Subcutaneous adipose tissue (tissue), 4 donors: ENCODE results near the gene ITPK1. TPM values are rescaled to one million over a fixed set of nuclear protein-coding genes. Genes with fewer than 3 reads are reported as not detected.

Experiments used
- total RNA-seq, 4 donors: library from RNA; depleted of rRNA; stranded (reverse); fragments of >200 nt; gene quantifications; one replicate each; pipeline ENCODE4 v1.1.0, GENCODE V29; 2016
- TF ChIP-seq, protein P1 (sequence below): fragments of 450-650 bp; IDR thresholded peaks from one replicate; pipeline ENCODE4 v1.5.1; 2016; ENCODE audit warnings: low read depth, mild to moderate bottlenecking, control low read depth, antibody characterized with exemption, moderate library complexity

The ITPK1 gene
- total RNA-seq, 4 donors from 2014 or later: 53.4 to 109 (median 60.3) TPM

DNA sequence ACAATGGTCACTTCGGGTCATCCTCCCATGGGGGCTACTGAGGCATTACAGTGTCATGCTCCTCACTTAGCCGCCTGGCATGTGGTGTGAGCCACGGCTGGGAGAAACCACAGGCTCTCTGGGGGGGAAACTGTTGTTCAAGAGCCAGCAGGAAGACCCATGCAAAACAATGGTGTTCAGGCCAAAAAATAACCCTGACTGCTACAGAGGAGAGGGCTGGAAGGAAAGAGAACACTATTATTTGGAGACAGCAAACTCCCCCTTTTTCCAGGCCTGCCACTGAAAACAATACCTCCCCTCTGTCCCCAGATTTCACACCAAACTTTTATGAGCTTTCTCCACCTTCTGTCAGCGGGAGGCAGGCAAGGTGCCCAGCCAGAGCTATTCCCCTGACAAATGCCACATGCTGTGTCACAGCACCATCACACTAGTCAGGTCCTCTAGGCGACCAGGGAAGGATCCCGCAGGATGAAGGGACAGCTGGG lies 109.1 kb downstream of the ITPK1 start:
- TF ChIP-seq, protein P1, sequence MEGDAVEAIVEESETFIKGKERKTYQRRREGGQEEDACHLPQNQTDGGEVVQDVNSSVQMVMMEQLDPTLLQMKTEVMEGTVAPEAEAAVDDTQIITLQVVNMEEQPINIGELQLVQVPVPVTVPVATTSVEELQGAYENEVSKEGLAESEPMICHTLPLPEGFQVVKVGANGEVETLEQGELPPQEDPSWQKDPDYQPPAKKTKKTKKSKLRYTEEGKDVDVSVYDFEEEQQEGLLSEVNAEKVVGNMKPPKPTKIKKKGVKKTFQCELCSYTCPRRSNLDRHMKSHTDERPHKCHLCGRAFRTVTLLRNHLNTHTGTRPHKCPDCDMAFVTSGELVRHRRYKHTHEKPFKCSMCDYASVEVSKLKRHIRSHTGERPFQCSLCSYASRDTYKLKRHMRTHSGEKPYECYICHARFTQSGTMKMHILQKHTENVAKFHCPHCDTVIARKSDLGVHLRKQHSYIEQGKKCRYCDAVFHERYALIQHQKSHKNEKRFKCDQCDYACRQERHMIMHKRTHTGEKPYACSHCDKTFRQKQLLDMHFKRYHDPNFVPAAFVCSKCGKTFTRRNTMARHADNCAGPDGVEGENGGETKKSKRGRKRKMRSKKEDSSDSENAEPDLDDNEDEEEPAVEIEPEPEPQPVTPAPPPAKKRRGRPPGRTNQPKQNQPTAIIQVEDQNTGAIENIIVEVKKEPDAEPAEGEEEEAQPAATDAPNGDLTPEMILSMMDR: no peak

DNA sequence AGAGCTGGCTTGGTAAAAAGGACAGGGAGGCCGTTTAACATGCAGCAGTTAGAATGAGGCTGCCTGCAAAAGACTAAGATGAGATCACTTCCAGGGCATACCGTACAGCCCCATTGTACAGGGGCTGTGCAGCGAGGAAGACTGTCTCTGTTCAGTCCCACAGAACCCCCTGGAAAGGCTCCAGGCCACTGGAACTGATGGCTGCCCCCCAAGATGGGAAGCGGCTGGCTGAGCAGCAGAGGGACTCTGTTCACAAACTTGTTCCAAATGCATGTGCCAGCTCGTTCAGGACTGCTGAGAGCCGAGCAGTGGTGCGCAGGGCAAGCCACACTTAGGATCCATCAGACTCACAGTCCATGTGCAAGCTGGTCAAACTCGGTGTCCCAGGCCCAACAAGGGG lies 109.9 kb downstream of the ITPK1 start:
- TF ChIP-seq, protein P1: no peak

DNA sequence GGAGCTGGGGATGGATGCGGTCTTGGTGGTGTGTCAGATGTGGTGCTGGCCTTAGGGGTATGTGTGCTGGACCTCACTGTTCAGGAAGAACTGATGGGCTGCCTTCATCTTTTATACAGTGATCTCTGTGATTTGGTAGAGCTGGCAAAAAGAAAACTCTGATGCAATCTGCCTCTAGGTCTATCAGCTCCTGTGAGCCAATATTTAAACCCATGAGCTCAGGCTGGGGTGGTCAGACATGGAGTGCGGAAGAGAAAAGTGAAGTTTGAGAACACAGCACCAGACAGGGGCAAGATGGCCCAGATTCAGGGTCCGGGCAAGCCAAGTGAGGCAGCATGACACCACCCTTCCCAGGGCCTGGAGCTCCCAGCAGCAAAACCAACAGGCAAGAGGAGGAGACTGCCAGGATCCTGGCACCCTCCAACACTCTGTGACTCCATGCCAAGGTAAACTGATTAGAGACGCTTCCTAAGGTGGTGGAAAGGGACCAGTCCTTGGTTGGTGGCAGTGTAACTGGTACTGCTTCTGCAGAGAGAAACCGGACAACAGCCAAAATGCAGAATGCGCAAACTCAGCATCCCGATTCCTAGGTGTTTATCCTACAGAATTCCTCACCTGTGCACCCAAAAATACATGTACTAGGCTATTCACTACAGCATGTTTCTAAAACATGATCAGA lies 110.5 kb downstream of the ITPK1 start:
- TF ChIP-seq, protein P1: no peak

DNA sequence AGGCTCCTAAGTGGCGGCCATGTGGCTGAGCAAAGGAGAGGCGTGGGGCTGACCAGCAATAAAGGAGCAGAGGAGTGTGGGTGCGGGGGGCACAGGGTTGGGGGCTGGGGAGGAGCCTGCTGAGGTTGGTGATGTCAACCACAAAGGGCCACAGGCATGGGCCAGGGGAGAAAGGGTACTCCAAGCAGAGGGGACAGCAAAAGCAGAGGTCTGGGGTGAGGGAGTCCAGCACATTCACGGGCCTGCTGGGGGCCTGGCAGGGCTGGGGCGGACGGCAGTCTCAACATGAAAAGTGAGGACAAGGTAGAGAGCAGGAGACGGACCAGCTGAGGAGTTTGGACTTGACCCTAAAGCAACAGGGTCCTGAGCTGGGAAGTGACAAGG lies 111.0 kb downstream of the ITPK1 start:
- TF ChIP-seq, protein P1: no peak

DNA sequence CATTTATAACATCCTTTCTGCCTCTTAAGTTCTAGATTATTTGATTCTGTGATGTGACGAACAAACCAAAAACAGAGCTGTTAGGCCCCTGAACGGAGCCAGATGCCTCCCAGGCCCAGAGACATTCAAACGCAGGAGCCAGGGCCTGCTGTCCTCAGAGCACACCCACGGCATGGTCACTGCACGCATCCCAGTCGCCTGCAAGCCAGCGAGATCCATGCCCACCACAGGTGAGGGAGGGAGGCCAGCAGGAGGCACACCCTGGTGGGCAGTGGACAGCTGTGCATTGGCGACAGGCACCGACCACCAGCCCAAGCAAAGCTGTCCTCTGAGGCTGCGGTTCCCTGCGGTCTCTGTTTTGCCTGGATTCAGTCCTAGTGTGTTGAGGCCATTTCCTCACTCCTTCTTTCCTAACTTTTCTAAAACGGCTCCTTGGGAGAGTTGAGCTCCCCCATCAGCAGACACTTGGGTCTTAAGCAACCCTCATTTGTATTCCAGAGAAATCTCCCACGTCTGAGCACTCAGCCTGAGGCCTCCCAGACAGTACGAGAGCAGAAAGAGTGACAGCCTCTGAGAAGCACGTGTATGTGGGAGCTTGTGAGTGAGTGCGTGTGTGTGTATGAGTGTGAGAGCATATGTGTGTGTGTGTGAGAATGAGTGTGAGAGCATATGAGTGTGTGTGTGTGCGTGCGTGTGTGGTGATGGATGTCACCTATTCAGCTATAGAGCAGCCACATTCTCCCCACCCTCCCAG lies 111.6 kb downstream of the ITPK1 start:
- TF ChIP-seq, protein P1: no peak

DNA sequence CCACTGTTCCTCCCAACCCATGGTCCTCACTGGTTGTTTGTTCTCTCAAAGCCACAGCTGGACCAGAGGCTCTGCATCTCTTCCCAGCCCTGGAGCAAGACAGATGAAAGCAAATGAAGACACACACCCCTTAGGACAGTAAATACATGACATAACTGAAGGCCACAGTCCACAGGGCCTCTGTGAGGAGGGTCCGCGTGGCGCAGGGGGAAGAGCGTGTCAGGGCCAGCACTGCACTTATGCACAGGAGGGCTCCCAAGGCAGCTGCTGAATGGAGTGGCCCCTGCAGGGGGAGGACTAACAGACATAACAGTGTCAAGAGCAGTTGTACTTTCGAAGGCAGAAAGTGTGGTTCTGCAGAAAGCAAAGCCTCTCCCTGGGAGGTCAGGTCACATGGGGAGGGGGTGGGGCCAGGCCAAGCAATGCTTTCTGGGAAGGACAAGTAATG lies 112.8 kb downstream of the ITPK1 start:
- TF ChIP-seq, protein P1: no peak

DNA sequence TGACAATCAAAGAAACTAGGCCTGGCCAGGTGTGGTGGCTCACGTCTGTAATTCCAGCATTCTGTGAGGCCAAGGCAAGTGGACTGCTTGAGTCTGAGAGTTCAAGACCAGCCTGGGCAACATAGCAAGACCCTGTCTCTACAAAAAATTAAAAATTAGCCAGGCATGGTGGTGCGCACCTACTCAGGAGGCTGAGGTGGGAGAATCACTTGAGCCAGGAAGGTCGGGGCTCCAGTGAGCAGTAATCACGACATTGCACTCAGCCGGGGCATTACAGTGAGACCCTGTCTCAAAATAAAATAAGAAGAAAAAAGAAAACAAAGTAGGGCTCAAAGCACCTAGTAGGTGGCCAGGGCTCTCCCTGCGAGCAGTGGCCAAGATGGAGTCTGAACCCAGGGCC lies 113.7 kb downstream of the ITPK1 start:
- TF ChIP-seq, protein P1: no peak
